HepG2 (cell line): ENCODE results near the gene PARP3. TPM values are rescaled to one million over a fixed set of nuclear protein-coding genes. Genes with fewer than 3 reads are reported as not detected.

Experiments
- ATAD3A ChIP-seq: sonication (generic); formaldehyde crosslinking; IDR thresholded peaks from 2 replicates; pipeline ENCODE4 v1.4.0; 2020; ENCODE audit warnings: missing genetic modification reagents
- DNMT1 ChIP-seq: sonication (generic); formaldehyde crosslinking; IDR thresholded peaks from 2 replicates; pipeline ENCODE4 v1.5.1; 2020; ENCODE audit warnings: mild to moderate bottlenecking, missing genetic modification reagents
- FOSL1 ChIP-seq: sonication (generic); formaldehyde crosslinking; IDR thresholded peaks from 2 replicates; pipeline ENCODE4 v1.9.0; 2021; ENCODE audit warnings: missing genetic modification reagents, borderline replicate concordance
- FOXC1 ChIP-seq: sonication (generic); formaldehyde crosslinking; IDR thresholded peaks from 2 replicates; pipeline ENCODE4 v1.8.0; 2022; ENCODE audit warnings: mild to moderate bottlenecking, missing genetic modification reagents, borderline replicate concordance
- PTBP1 ChIP-seq: fragments of 200-400 bp; formaldehyde crosslinking; IDR thresholded peaks from 2 replicates; pipeline ENCODE4 v1.6.1; 2018; ENCODE audit warnings: low read length, low read depth; ENCODE audit not compliant: poor library complexity, severe bottlenecking
- SKI ChIP-seq: fragments of 450-650 bp; IDR thresholded peaks from one replicate; pipeline ENCODE4 v1.6.1; 2018; ENCODE audit warnings: mild to moderate bottlenecking; ENCODE audit not compliant: partially characterized antibody
- TP53 ChIP-seq: sonication (generic); formaldehyde crosslinking; conservative IDR thresholded peaks from 2 replicates; pipeline ENCODE4 v1.4.0; 2020; ENCODE audit warnings: missing genetic modification reagents
- ZNF230 ChIP-seq: sonication (generic); formaldehyde crosslinking; IDR thresholded peaks from 2 replicates; pipeline ENCODE4 v1.4.0; 2020; ENCODE audit warnings: mild to moderate bottlenecking, missing genetic modification reagents
- ZNF235 ChIP-seq: sonication (generic); formaldehyde crosslinking; IDR thresholded peaks from 2 replicates; pipeline ENCODE4 v1.8.1; 2023; ENCODE audit warnings: mild to moderate bottlenecking, missing genetic modification reagents, borderline replicate concordance
- ZNF720 ChIP-seq: sonication (generic); formaldehyde crosslinking; IDR thresholded peaks from 2 replicates; pipeline ENCODE4 v1.4.0; 2020; ENCODE audit warnings: missing genetic modification reagents
- ZNF780A ChIP-seq: sonication (generic); formaldehyde crosslinking; IDR thresholded peaks from 2 replicates; pipeline ENCODE4 v1.8.0; 2022; ENCODE audit warnings: mild to moderate bottlenecking, missing genetic modification reagents, moderate library complexity
- ZNF83 ChIP-seq: sonication (generic); formaldehyde crosslinking; IDR thresholded peaks from 2 replicates; pipeline ENCODE4 v1.4.0; 2020; ENCODE audit warnings: missing genetic modification reagents, mild to moderate bottlenecking, borderline replicate concordance
- ZSCAN9 ChIP-seq: IDR thresholded peaks from 2 replicates; pipeline ENCODE4 v1.6.1; 2016; ENCODE audit warnings: borderline replicate concordance
- polyA plus RNA-seq, 8 experiments: library from polyadenylated mRNA; depleted of rRNA in 3 of 8; stranded (reverse) in 7 of 8; unstranded in 1 of 8; fragments of >200 nt; fragmentation: Illumina TruSeq in 4 of 8; extraction: Trizol in 4 of 8; gene quantifications; 2 replicates each; pipeline versions ENCODE4 v1.2.1 to v1.2.3, GENCODE V29; 2011 to 2016; ENCODE audit warnings: low read depth in 4 of 8, missing spikeins in 1 of 8, mixed read lengths in 1 of 8; ENCODE audit not compliant: insufficient read depth in 1 of 8
- total RNA-seq, 5 experiments: library from RNA; depleted of rRNA; stranded (reverse); fragments of >200 nt; fragmentation: Illumina TruSeq; extraction: Trizol; gene quantifications; 2 replicates each; pipeline ENCODE4 v1.2.3, GENCODE V29; 2016; ENCODE audit warnings: low read depth in 1 of 5
- TF ChIP-seq, protein P1 (sequence below): sonication (generic); formaldehyde crosslinking; IDR thresholded peaks from 2 replicates; pipeline ENCODE4 v1.5.0; 2020; ENCODE audit warnings: missing genetic modification reagents
- TF ChIP-seq, protein P2 (sequence below): sonication (generic); formaldehyde crosslinking; IDR thresholded peaks from 2 replicates; pipeline ENCODE4 v1.4.0; 2020; ENCODE audit warnings: missing genetic modification reagents
- TF ChIP-seq, protein P3 (sequence below): sonication (generic); formaldehyde crosslinking; IDR thresholded peaks from 2 replicates; pipeline ENCODE4 v1.4.0; 2020; ENCODE audit warnings: missing genetic modification reagents
- TF ChIP-seq, protein P4 (sequence below): IDR thresholded peaks from 2 replicates; pipeline ENCODE4 v1.6.1; 2016; ENCODE audit warnings: low read depth, missing genetic modification reagents, missing compliant biosample characterization

Gene PARP3
- total and polyA plus RNA-seq, 2 of the 13 experiments (the other 11 are each of a cell fraction or from before 2014, with no cell fraction given), result 11.2 to 21.5 TPM

DNA sequence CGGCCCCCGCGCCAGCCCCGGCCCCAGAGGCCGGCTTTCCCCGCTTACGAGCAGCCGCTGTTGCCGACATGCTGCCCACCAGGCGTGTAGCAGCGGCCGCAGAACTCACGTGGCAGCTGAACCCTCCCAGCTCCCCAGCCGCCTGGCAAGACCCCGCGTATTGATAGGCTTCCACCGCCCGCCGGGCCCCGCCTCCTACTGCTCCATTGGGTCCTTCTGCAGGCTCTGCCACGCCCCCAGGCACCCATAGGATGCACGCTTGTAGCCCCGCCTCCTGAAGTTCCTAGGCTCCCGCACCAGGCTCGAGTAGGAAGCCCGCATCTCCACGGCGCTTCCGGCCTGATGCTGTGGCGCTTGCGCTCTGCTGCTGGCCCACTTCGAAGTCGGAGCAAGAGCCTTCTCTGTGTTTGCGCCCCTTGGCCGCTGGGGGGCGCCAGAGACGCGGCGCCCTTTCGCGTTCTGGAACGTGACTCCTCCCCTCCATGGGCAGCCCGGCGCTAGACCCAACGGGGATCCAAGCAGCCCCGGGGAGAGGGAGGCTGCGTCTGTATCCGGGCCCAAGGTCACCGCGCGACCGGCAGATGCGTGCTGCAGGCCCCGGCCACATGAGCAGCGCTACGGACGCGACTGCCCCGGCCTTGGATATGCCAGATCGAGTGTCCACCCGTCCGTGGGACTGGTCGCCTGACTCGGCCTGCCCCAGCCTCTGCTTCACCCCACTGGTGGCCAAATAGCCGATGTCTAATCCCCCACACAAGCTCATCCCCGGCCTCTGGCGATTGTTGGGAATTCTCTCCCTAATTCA is at the start of gene PARP3, which contains the start of gene RRP9 (continued):
- TF ChIP-seq, protein P1, sequence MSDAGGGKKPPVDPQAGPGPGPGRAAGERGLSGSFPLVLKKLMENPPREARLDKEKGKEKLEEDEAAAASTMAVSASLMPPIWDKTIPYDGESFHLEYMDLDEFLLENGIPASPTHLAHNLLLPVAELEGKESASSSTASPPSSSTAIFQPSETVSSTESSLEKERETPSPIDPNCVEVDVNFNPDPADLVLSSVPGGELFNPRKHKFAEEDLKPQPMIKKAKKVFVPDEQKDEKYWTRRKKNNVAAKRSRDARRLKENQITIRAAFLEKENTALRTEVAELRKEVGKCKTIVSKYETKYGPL (CRISPR knock-in tag), result no peak
- TF ChIP-seq FOXC1 (CRISPR knock-in tag), result no peak; the same call in none of the 2 replicates
- no peak for TF ChIP-seq ZNF780A
- TF ChIP-seq, protein P2, sequence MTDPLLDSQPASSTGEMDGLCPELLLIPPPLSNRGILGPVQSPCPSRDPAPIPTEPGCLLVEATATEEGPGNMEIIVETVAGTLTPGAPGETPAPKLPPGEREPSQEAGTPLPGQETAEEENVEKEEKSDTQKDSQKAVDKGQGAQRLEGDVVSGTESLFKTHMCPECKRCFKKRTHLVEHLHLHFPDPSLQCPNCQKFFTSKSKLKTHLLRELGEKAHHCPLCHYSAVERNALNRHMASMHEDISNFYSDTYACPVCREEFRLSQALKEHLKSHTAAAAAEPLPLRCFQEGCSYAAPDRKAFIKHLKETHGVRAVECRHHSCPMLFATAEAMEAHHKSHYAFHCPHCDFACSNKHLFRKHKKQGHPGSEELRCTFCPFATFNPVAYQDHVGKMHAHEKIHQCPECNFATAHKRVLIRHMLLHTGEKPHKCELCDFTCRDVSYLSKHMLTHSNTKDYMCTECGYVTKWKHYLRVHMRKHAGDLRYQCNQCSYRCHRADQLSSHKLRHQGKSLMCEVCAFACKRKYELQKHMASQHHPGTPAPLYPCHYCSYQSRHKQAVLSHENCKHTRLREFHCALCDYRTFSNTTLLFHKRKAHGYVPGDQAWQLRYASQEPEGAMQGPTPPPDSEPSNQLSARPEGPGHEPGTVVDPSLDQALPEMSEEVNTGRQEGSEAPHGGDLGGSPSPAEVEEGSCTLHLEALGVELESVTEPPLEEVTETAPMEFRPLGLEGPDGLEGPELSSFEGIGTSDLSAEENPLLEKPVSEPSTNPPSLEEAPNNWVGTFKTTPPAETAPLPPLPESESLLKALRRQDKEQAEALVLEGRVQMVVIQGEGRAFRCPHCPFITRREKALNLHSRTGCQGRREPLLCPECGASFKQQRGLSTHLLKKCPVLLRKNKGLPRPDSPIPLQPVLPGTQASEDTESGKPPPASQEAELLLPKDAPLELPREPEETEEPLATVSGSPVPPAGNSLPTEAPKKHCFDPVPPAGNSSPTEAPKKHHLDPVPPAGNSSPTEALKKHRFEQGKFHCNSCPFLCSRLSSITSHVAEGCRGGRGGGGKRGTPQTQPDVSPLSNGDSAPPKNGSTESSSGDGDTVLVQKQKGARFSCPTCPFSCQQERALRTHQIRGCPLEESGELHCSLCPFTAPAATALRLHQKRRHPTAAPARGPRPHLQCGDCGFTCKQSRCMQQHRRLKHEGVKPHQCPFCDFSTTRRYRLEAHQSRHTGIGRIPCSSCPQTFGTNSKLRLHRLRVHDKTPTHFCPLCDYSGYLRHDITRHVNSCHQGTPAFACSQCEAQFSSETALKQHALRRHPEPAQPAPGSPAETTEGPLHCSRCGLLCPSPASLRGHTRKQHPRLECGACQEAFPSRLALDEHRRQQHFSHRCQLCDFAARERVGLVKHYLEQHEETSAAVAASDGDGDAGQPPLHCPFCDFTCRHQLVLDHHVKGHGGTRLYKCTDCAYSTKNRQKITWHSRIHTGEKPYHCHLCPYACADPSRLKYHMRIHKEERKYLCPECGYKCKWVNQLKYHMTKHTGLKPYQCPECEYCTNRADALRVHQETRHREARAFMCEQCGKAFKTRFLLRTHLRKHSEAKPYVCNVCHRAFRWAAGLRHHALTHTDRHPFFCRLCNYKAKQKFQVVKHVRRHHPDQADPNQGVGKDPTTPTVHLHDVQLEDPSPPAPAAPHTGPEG, result peak; percentile 83
- no peak; the same call in 1 of the 2 replicates for TF ChIP-seq DNMT1 (CRISPR knock-in tag)
- no peak for TF ChIP-seq TP53 (CRISPR knock-in tag)
- TF ChIP-seq, protein P3, sequence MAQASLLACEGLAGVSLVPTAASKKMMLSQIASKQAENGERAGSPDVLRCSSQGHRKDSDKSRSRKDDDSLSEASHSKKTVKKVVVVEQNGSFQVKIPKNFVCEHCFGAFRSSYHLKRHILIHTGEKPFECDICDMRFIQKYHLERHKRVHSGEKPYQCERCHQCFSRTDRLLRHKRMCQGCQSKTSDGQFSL (CRISPR knock-in tag), result no peak
- TF ChIP-seq ZNF235, result peak; percentile 47; the same call in 1 of the 2 replicates
- TF ChIP-seq, protein P4, sequence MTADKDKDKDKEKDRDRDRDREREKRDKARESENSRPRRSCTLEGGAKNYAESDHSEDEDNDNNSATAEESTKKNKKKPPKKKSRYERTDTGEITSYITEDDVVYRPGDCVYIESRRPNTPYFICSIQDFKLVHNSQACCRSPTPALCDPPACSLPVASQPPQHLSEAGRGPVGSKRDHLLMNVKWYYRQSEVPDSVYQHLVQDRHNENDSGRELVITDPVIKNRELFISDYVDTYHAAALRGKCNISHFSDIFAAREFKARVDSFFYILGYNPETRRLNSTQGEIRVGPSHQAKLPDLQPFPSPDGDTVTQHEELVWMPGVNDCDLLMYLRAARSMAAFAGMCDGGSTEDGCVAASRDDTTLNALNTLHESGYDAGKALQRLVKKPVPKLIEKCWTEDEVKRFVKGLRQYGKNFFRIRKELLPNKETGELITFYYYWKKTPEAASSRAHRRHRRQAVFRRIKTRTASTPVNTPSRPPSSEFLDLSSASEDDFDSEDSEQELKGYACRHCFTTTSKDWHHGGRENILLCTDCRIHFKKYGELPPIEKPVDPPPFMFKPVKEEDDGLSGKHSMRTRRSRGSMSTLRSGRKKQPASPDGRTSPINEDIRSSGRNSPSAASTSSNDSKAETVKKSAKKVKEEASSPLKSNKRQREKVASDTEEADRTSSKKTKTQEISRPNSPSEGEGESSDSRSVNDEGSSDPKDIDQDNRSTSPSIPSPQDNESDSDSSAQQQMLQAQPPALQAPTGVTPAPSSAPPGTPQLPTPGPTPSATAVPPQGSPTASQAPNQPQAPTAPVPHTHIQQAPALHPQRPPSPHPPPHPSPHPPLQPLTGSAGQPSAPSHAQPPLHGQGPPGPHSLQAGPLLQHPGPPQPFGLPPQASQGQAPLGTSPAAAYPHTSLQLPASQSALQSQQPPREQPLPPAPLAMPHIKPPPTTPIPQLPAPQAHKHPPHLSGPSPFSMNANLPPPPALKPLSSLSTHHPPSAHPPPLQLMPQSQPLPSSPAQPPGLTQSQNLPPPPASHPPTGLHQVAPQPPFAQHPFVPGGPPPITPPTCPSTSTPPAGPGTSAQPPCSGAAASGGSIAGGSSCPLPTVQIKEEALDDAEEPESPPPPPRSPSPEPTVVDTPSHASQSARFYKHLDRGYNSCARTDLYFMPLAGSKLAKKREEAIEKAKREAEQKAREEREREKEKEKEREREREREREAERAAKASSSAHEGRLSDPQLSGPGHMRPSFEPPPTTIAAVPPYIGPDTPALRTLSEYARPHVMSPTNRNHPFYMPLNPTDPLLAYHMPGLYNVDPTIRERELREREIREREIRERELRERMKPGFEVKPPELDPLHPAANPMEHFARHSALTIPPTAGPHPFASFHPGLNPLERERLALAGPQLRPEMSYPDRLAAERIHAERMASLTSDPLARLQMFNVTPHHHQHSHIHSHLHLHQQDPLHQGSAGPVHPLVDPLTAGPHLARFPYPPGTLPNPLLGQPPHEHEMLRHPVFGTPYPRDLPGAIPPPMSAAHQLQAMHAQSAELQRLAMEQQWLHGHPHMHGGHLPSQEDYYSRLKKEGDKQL (CRISPR knock-in tag), result no peak
- TF ChIP-seq ZSCAN9, result peak; percentile 77
- TF ChIP-seq ZNF720 (CRISPR knock-in tag), result no peak
- TF ChIP-seq FOSL1 (CRISPR knock-in tag), result no peak
- TF ChIP-seq ATAD3A (CRISPR knock-in tag), result peak; percentile 85; the same call in 1 of the 2 replicates
- TF ChIP-seq ZNF230 (CRISPR knock-in tag), result peak; percentile 21; the same call in 1 of the 2 replicates
- TF ChIP-seq PTBP1, result no peak
- no peak for TF ChIP-seq ZNF83 (CRISPR knock-in tag)
- peak; percentile 83 for TF ChIP-seq SKI
